ENCODE measurements around the gene SORCS3. TPM values are rescaled to one million over a fixed set of nuclear protein-coding genes. Genes with fewer than 3 reads are reported as not detected.

SORCS3 gene
- total RNA-seq, 1 donor from 2014 or later = not detected

GRCh38 chr10:104910712-104911111 lies 269.6 kb downstream of the SORCS3 start:
- H3K27me3 ChIP-seq (ENCODE audit: control insufficient read depth, insufficient read depth, low read length) = no peaks in the 10 kb centered on the region
- H3K4me3 ChIP-seq (ENCODE audit: low read depth, low read length) = no peak overlapping the region
- DNase-seq (ENCODE audit: low read depth) (no peak), FAIRE-seq (no peak)
- no peak for TF ChIP-seq CTCF (IDR thresholded peaks at IDR 0.05; ENCODE audit: insufficient read depth, low read length, severe bottlenecking)
- H3K36me3 ChIP-seq (ENCODE audit: control insufficient read depth, insufficient read depth, low read length) = no peaks in the 10 kb centered on the region

- Histone ChIP-seq H3K36me3 (ENCODE audit: control insufficient read depth, insufficient read depth, low read length) (no peaks in the 10 kb centered on the region), H3K4me3 (ENCODE audit: low read depth, low read length) (no peak overlapping the region), H3K27me3 (ENCODE audit: control insufficient read depth, insufficient read depth, low read length) (no peaks in the 10 kb centered on the region)
- TF ChIP-seq CTCF (IDR thresholded peaks at IDR 0.05; ENCODE audit: insufficient read depth, low read length, severe bottlenecking) = no peak
- FAIRE-seq (no peak), DNase-seq (ENCODE audit: low read depth) (no peak)
These were observed 272.3 kb downstream of the SORCS3 start for GRCh38 chr10:104913390-104913789.

GRCh38 chr10:104920476-104920875 lies 279.4 kb downstream of the SORCS3 start:
- DNase-seq (ENCODE audit: low read depth) (no peak), FAIRE-seq (no peak)
- no peak overlapping the region for H3K4me3 ChIP-seq (ENCODE audit: low read depth, low read length)
- TF ChIP-seq CTCF (IDR thresholded peaks at IDR 0.05; ENCODE audit: insufficient read depth, low read length, severe bottlenecking) = no peak
- H3K27me3 ChIP-seq (ENCODE audit: control insufficient read depth, insufficient read depth, low read length) = no peaks in the 10 kb centered on the region
- no peaks in the 10 kb centered on the region for H3K36me3 ChIP-seq (ENCODE audit: control insufficient read depth, insufficient read depth, low read length)

- Histone ChIP-seq H3K27me3 (ENCODE audit: control insufficient read depth, insufficient read depth, low read length) (no peaks in the 10 kb centered on the region), H3K4me3 (ENCODE audit: low read depth, low read length) (no peak overlapping the region), H3K36me3 (ENCODE audit: control insufficient read depth, insufficient read depth, low read length) (no peaks in the 10 kb centered on the region)
- DNase-seq (ENCODE audit: low read depth) (no peak), FAIRE-seq (no peak)
- no peak for TF ChIP-seq CTCF (IDR thresholded peaks at IDR 0.05; ENCODE audit: insufficient read depth, low read length, severe bottlenecking)
These were observed 280.7 kb downstream of the SORCS3 start for GRCh38 chr10:104921763-104922162.

GRCh38 chr10:104922810-104923209 lies 281.7 kb downstream of the SORCS3 start:
- DNase-seq (ENCODE audit: low read depth) = no peak
- no peak overlapping the region for H3K4me3 ChIP-seq (ENCODE audit: low read depth, low read length)
- no peaks in the 10 kb centered on the region for H3K36me3 ChIP-seq (ENCODE audit: control insufficient read depth, insufficient read depth, low read length)
- TF ChIP-seq CTCF (IDR thresholded peaks at IDR 0.05; ENCODE audit: insufficient read depth, low read length, severe bottlenecking) = no peak
- FAIRE-seq = no peak
- H3K27me3 ChIP-seq (ENCODE audit: control insufficient read depth, insufficient read depth, low read length) = no peaks in the 10 kb centered on the region

- no peak for TF ChIP-seq CTCF (IDR thresholded peaks at IDR 0.05; ENCODE audit: insufficient read depth, low read length, severe bottlenecking)
- no peak for DNase-seq (ENCODE audit: low read depth)
- H3K36me3 ChIP-seq (ENCODE audit: control insufficient read depth, insufficient read depth, low read length) = no peaks in the 10 kb centered on the region
- no peak overlapping the region for H3K4me3 ChIP-seq (ENCODE audit: low read depth, low read length)
- no peaks in the 10 kb centered on the region for H3K27me3 ChIP-seq (ENCODE audit: control insufficient read depth, insufficient read depth, low read length)
- no peak for FAIRE-seq
These were observed 282.4 kb downstream of the SORCS3 start for GRCh38 chr10:104923501-104923900.

Measured in bronchial epithelial cell (primary cell).